Measurements from ENCODE around the gene GNA12.

- TF ChIP-seq CTCF (IDR thresholded peaks at IDR 0.05; ENCODE audit: low read depth, low read length, missing input control) (no peak), GABPA (IDR thresholded peaks at IDR 0.05 in 1 of 2, conservative IDR thresholded peaks at IDR 0.05 in 1 of 2) (no peak), ATF3 (IDR thresholded peaks at IDR 0.05) (no peak), SP1 (IDR thresholded peaks at IDR 0.05) (no peak), FOXA1 (IDR thresholded peaks at IDR 0.05) (no peak), TAF1 (conservative IDR thresholded peaks at IDR 0.05) (no peak), MAX (IDR thresholded peaks at IDR 0.05) (no peak)
- TF ChIP-seq, protein P1, sequence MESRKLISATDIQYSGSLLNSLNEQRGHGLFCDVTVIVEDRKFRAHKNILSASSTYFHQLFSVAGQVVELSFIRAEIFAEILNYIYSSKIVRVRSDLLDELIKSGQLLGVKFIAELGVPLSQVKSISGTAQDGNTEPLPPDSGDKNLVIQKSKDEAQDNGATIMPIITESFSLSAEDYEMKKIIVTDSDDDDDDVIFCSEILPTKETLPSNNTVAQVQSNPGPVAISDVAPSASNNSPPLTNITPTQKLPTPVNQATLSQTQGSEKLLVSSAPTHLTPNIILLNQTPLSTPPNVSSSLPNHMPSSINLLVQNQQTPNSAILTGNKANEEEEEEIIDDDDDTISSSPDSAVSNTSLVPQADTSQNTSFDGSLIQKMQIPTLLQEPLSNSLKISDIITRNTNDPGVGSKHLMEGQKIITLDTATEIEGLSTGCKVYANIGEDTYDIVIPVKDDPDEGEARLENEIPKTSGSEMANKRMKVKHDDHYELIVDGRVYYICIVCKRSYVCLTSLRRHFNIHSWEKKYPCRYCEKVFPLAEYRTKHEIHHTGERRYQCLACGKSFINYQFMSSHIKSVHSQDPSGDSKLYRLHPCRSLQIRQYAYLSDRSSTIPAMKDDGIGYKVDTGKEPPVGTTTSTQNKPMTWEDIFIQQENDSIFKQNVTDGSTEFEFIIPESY (IDR thresholded peaks at IDR 0.05), result no peak
Observed at GRCh38 chr7:2732959-2733584, 111.0 kb downstream of the GNA12 start.

Data from liver (tissue), 3 donors.